Dedifferentiated amniotic fluid mesenchymal stem cell (primary cell): Measurements from ENCODE around the gene LIME1.
A peak's percentile ranks its signal among the peaks of the same experiment; 100 is the strongest.
"Not testable (repeated sequence)": the region's sequence is repeated elsewhere in the genome, so short reads cannot be mapped to it uniquely, and the experiment has no call there.

ENCODE experiments used
- DNase-seq: peaks from one replicate; pipeline ENCODE4 v3.0.0-alpha.2; 2016; ENCODE audit errors: extremely low spot score

LIME1 gene

GRCh38 chr20:63771046-63771707 lies 34.7 kb downstream of the LIME1 start:
- DNase-seq: no peak

GRCh38 chr20:63772781-63773518 lies 36.5 kb downstream of the LIME1 start:
- no peak for DNase-seq

- DNase-seq: no peak
Measured at GRCh38 chr20:63773571-63774241, 37.2 kb downstream of the LIME1 start.

- DNase-seq: no peak
Measured at GRCh38 chr20:63774306-63774705, 37.8 kb downstream of the LIME1 start.

- peak; percentile 27 for DNase-seq
Measured at GRCh38 chr20:63775096-63775978, 38.9 kb downstream of the LIME1 start.

GRCh38 chr20:63776875-63777274 lies 40.4 kb downstream of the LIME1 start:
- not testable (repeated sequence) for DNase-seq

- DNase-seq: no peak
Measured at GRCh38 chr20:63777614-63778013, 41.1 kb downstream of the LIME1 start.

GRCh38 chr20:63778034-63778752 lies 41.7 kb downstream of the LIME1 start:
- no peak for DNase-seq

GRCh38 chr20:63778857-63779256 lies 42.4 kb downstream of the LIME1 start:
- DNase-seq: no peak

- DNase-seq: no peak
Measured at GRCh38 chr20:63781181-63781580, 44.7 kb downstream of the LIME1 start.

- DNase-seq: no peak
Measured at GRCh38 chr20:63782051-63782471, 45.6 kb downstream of the LIME1 start.

- no peak for DNase-seq
Measured at GRCh38 chr20:63782521-63782971, 46.1 kb downstream of the LIME1 start.

GRCh38 chr20:63783970-63784369 lies 47.5 kb downstream of the LIME1 start:
- DNase-seq: no peak

GRCh38 chr20:63785691-63786131 lies 49.2 kb downstream of the LIME1 start:
- DNase-seq: no peak

- no peak for DNase-seq
Measured at GRCh38 chr20:63787302-63787701, 50.8 kb downstream of the LIME1 start.

- no peak for DNase-seq
Measured at GRCh38 chr20:63787749-63788148, 51.3 kb downstream of the LIME1 start.
